ENCODE data around the gene BTBD19.
A peak's percentile ranks its signal among the peaks of the same experiment; 100 is the strongest.

The BTBD19 gene

GRCh38 chr1:44842862-44843655 is 34.7 kb downstream of the BTBD19 start, which contains the start of gene PTCH2:
Gene PTCH2 (minus strand): TSS chr1:44843253. CDS start chr1:44842932, 321 bp downstream.
- Mint-ChIP-seq H3K9me3 (no peaks in the 10 kb centered on the region), H3K36me3 (ENCODE audit: low read depth) (no peaks in the 10 kb centered on the region), H3K27me3 (peaks cover 9% of the 10 kb centered on the region), H3K4me1 (peaks cover 5% of the 10 kb centered on the region), H3K4me3 (peak within 1 kb of the TSS; percentile 42), H3K27ac (no peak within 1 kb of the TSS)
- ATAC-seq: peak; percentile 70
- DNase-seq: peak; percentile 48

- no peak overlapping the region for H3K27ac Mint-ChIP-seq
- DNase-seq (no peak), ATAC-seq (no peak)
- peaks cover 4% of the 10 kb centered on the region for H3K27me3 Mint-ChIP-seq
- no peaks in the 10 kb centered on the region for H3K9me3 Mint-ChIP-seq
- peaks cover 15% of the 10 kb centered on the region for H3K4me1 Mint-ChIP-seq
- no peak overlapping the region for H3K4me3 Mint-ChIP-seq
- peaks cover 3% of the 10 kb centered on the region for H3K36me3 Mint-ChIP-seq (ENCODE audit: low read depth)
These were observed 38.7 kb downstream of the BTBD19 start for GRCh38 chr1:44846985-44847384.

GRCh38 chr1:44847845-44848244 is 39.5 kb downstream of the BTBD19 start:
- Mint-ChIP-seq H3K9me3 (no peaks in the 10 kb centered on the region), H3K27ac (no peak overlapping the region), H3K27me3 (no peaks in the 10 kb centered on the region), H3K36me3 (ENCODE audit: low read depth) (peaks cover 5% of the 10 kb centered on the region), H3K4me1 (peaks cover 11% of the 10 kb centered on the region), H3K4me3 (no peak overlapping the region)
- DNase-seq (no peak), ATAC-seq (no peak)

- DNase-seq: no peak
- no peak overlapping the region for H3K4me3 Mint-ChIP-seq
- no peak for ATAC-seq
- peaks cover 11% of the 10 kb centered on the region for H3K4me1 Mint-ChIP-seq
- H3K36me3 Mint-ChIP-seq (ENCODE audit: low read depth): peaks cover 5% of the 10 kb centered on the region
- H3K27ac Mint-ChIP-seq: no peak overlapping the region
- no peaks in the 10 kb centered on the region for H3K27me3 Mint-ChIP-seq
- H3K9me3 Mint-ChIP-seq: no peaks in the 10 kb centered on the region
These were observed 40.3 kb downstream of the BTBD19 start for GRCh38 chr1:44848456-44849181.

GRCh38 chr1:44849575-44850132 is 41.3 kb downstream of the BTBD19 start:
- Mint-ChIP-seq H3K27me3 (no peaks in the 10 kb centered on the region), H3K36me3 (ENCODE audit: low read depth) (peaks cover 8% of the 10 kb centered on the region), H3K4me1 (peaks cover 11% of the 10 kb centered on the region), H3K4me3 (no peak overlapping the region), H3K9me3 (no peaks in the 10 kb centered on the region), H3K27ac (no peak overlapping the region)
- peak; percentile 59 for ATAC-seq
- no peak for DNase-seq

GRCh38 chr1:44851308-44851707 is 43.0 kb downstream of the BTBD19 start:
- Mint-ChIP-seq H3K36me3 (ENCODE audit: low read depth) (peaks cover 13% of the 10 kb centered on the region), H3K27ac (no peak overlapping the region), H3K9me3 (no peaks in the 10 kb centered on the region), H3K4me1 (peaks cover 11% of the 10 kb centered on the region), H3K4me3 (no peak overlapping the region), H3K27me3 (no peaks in the 10 kb centered on the region)
- no peak for DNase-seq
- ATAC-seq: no peak

- no peaks in the 10 kb centered on the region for H3K27me3 Mint-ChIP-seq
- peaks cover 11% of the 10 kb centered on the region for H3K4me1 Mint-ChIP-seq
- ATAC-seq: no peak
- peaks cover 25% of the 10 kb centered on the region for H3K36me3 Mint-ChIP-seq (ENCODE audit: low read depth)
- no peaks in the 10 kb centered on the region for H3K9me3 Mint-ChIP-seq
- no peak overlapping the region for H3K4me3 Mint-ChIP-seq
- H3K27ac Mint-ChIP-seq: no peak overlapping the region
- DNase-seq: no peak
These were observed 44.9 kb downstream of the BTBD19 start for GRCh38 chr1:44853201-44853600.

GRCh38 chr1:44854970-44855369 is 46.6 kb downstream of the BTBD19 start:
- Mint-ChIP-seq H3K27me3 (no peaks in the 10 kb centered on the region), H3K36me3 (ENCODE audit: low read depth) (peaks cover 25% of the 10 kb centered on the region), H3K27ac (no peak overlapping the region)

GRCh38 chr1:44855742-44856141 is 47.4 kb downstream of the BTBD19 start:
- no peak for ATAC-seq

More at GRCh38 chr1:44854970-44855369, 46.6 kb downstream of the BTBD19 start:
- H3K4me3 Mint-ChIP-seq: no peak overlapping the region
- no peaks in the 10 kb centered on the region for H3K9me3 Mint-ChIP-seq
- DNase-seq: no peak
- H3K4me1 Mint-ChIP-seq: peaks cover 8% of the 10 kb centered on the region
- no peak for ATAC-seq

GRCh38 chr1:44857446-44857845 is 49.1 kb downstream of the BTBD19 start:
- DNase-seq: no peak
- ATAC-seq: no peak
- Mint-ChIP-seq H3K4me1 (peaks cover 4% of the 10 kb centered on the region), H3K9me3 (no peaks in the 10 kb centered on the region), H3K4me3 (no peak overlapping the region), H3K27me3 (no peaks in the 10 kb centered on the region), H3K36me3 (ENCODE audit: low read depth) (peaks cover 21% of the 10 kb centered on the region), H3K27ac (no peak overlapping the region)

More at GRCh38 chr1:44855742-44856141, 47.4 kb downstream of the BTBD19 start:
- Mint-ChIP-seq H3K27ac (no peak overlapping the region), H3K9me3 (no peaks in the 10 kb centered on the region), H3K4me3 (no peak overlapping the region), H3K27me3 (no peaks in the 10 kb centered on the region), H3K4me1 (peaks cover 5% of the 10 kb centered on the region), H3K36me3 (ENCODE audit: low read depth) (peaks cover 25% of the 10 kb centered on the region)
- no peak for DNase-seq

- H3K27ac Mint-ChIP-seq: no peak overlapping the region
- H3K4me3 Mint-ChIP-seq: no peak overlapping the region
- peaks cover 4% of the 10 kb centered on the region for H3K4me1 Mint-ChIP-seq
These were observed 52.0 kb downstream of the BTBD19 start for GRCh38 chr1:44860331-44860730.

GRCh38 chr1:44860891-44861425 is 52.6 kb downstream of the BTBD19 start:
- Mint-ChIP-seq H3K27ac (no peak overlapping the region), H3K27me3 (no peaks in the 10 kb centered on the region), H3K9me3 (no peaks in the 10 kb centered on the region), H3K4me3 (no peak overlapping the region), H3K4me1 (peaks cover 4% of the 10 kb centered on the region), H3K36me3 (ENCODE audit: low read depth) (peaks cover 20% of the 10 kb centered on the region)
- DNase-seq (no peak), ATAC-seq (no peak)

More at GRCh38 chr1:44860331-44860730, 52.0 kb downstream of the BTBD19 start:
- ATAC-seq (no peak), DNase-seq (no peak)
- peaks cover 23% of the 10 kb centered on the region for H3K36me3 Mint-ChIP-seq (ENCODE audit: low read depth)
- no peaks in the 10 kb centered on the region for H3K27me3 Mint-ChIP-seq
- H3K9me3 Mint-ChIP-seq: no peaks in the 10 kb centered on the region

GRCh38 chr1:44862829-44863401 is 54.6 kb downstream of the BTBD19 start:
- H3K4me3 Mint-ChIP-seq: no peak overlapping the region
- DNase-seq (no peak), ATAC-seq (no peak)
- no peak overlapping the region for H3K27ac Mint-ChIP-seq
- H3K27me3 Mint-ChIP-seq: no peaks in the 10 kb centered on the region
- H3K9me3 Mint-ChIP-seq: no peaks in the 10 kb centered on the region
- peaks cover 10% of the 10 kb centered on the region for H3K36me3 Mint-ChIP-seq (ENCODE audit: low read depth)
- H3K4me1 Mint-ChIP-seq: peaks cover 4% of the 10 kb centered on the region

Measured in activated naive CD8-positive, alpha-beta T cell treated with anti-CD3 and anti-CD28 coated beads, Interleukin-2, amount 50 U/mL, for 24 hours (primary cell).